ENCODE data around the gene TMEM125.

TMEM125 gene

DNA sequence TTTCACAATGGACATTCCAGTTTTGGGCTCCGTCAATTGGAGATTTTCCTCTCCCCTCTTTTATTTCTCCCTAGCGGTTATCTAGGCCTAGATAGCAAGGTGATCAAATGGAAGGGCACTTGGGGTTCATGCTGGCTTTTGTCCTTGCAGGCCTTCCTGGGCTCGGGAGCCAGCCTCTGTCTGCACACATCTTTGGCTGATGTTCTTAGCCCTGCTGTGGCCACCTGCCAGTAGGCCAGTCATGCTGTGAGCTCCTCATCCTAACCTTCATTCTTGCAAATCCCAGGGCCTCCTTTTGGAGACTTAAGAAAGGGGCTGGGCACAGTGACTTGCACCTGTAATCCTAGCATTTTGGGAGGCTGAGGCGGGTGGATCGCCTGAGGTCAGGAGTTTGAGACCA, 44.5 kb downstream of the TMEM125 start:
- H3K27ac ChIP-seq = no peak overlapping the region
- TF ChIP-seq CTCF (IDR thresholded peaks at IDR 0.05) = no peak
- TF ChIP-seq ZFX (IDR thresholded peaks at IDR 0.05; ENCODE audit: borderline replicate concordance) = no peak

DNA sequence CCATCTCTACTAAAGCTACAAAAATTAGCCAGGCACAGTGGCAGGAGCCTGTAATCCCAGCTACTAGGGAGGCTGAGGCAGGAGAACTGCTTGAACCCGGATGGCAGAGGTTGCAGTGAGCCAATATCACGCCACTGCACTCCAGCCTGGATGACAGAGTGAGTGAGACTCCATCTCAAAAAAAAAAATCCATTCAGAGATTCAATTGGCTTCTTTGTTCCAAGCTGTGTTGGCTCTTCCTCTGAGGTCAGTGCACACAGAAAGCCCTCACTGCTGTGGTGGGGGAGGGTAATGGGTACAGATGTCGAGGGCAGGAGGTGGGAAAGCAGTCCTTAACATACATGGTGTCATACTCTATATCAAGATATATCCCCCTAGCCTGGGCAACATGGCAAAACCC, 45.7 kb downstream of the TMEM125 start:
- no peak overlapping the region for H3K27ac ChIP-seq
- TF ChIP-seq ZFX (IDR thresholded peaks at IDR 0.05; ENCODE audit: borderline replicate concordance) (no peak), CTCF (IDR thresholded peaks at IDR 0.05) (no peak)

DNA sequence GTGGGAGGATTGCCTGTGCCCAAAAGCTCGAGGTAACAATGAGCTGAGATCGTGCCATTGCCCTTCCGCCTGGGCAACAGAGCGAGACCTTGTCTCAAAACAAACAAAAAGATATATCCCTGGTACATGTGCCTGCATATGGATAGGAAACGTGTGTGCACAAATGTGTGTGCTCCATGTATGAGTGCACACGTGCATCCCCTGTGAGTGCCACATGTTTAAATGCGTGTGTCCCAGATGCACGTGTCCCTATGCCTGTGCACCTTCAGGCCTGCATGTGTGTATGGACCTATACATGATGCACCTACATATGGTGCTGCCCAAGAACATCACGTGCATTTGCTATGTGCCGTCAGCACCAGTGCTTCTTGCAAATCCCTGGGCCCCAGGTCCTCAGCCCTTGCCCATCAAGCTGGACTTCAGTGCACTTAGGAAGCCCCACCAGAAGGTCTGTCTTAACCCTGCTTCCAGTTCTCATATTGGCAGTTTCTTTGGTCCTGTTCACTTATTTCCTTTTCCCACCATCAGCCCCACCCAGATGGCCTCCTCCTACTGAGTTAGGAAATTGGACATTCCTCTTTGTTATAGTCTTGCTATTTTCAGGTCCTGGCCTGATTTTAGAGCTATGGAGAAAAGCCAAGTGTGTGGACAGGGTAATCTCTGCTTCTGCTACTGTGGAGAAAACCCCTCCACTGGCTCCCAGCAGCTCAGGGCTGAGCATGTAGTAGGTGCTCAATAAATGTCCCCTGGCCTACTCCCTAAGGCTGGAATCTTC, 46.4 kb downstream of the TMEM125 start:
- no peak overlapping the region for H3K27ac ChIP-seq
- TF ChIP-seq CTCF (IDR thresholded peaks at IDR 0.05) (no peak), ZFX (IDR thresholded peaks at IDR 0.05; ENCODE audit: borderline replicate concordance) (no peak)

DNA sequence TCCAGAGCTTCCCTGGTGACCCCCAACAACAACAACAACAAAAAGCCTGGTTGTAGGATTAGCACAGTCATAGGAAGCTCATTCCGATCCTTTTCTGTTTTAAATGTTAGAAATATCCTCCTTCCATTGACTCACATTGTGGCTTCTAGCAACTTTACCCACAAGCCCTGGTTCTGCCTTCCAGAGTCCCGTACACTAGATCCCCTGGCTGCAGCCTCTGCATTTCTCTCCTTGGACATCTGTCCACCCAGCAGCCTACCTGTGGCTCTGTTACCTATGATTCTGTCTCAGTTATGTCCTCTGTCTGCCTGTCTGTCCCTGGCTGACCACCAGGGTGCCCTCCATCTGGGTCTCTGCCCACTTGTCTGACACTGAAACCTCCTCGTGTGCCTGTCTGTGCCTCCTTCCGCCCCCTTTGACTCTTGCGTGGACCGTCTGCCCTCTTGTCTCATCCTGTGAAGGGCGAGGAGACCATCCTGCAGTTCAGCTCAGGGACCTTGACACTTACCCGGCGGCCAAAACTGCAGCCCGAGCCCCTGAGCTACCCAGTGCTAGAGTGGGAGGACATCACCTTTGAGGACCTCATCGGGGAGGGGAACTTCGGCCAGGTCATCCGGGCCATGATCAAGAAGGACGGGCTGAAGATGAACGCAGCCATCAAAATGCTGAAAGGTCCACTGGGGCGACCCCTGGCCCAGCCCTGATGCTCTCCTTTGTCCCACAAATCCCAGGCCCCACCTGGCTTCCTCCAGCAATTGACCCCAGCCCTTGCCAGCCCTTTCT, 47.1 kb downstream of the TMEM125 start:
- TF ChIP-seq ZFX (IDR thresholded peaks at IDR 0.05; ENCODE audit: borderline replicate concordance) (no peak), CTCF (IDR thresholded peaks at IDR 0.05) (no peak)
- H3K27ac ChIP-seq = no peak overlapping the region

DNA sequence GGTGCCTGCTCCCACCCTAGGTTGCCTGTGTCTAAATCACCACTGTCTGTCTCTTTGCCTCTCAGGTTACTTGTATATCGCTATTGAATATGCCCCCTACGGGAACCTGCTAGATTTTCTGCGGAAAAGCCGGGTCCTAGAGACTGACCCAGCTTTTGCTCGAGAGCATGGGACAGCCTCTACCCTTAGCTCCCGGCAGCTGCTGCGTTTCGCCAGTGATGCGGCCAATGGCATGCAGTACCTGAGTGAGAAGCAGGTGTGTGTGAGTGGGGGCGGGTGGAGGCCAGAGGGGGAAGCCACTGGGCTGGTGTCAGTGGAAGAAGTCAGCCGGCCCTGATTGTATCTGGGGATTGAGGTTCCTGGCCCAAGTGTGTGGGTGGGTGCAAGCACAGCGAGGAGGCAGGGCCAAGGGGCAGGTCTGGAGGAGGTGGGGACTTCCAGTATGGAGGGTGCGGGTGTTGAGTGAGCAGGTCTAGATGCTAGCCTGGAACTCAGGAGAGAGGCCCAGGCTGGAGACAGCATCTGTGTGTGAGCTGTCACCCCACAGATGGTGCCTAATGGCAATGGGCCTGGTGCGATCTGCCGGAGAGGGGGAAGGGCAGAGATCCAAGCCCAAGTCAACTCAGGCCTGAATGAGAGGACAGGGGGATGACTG, 48.2 kb downstream of the TMEM125 start:
- TF ChIP-seq CTCF (IDR thresholded peaks at IDR 0.05) (no peak), ZFX (IDR thresholded peaks at IDR 0.05; ENCODE audit: borderline replicate concordance) (no peak)
- H3K27ac ChIP-seq = no peak overlapping the region

GRCh38 chr1:43318831-43319230, 49.0 kb downstream of the TMEM125 start:
- no peak overlapping the region for H3K27ac ChIP-seq
- TF ChIP-seq CTCF (IDR thresholded peaks at IDR 0.05) (no peak), ZFX (IDR thresholded peaks at IDR 0.05; ENCODE audit: borderline replicate concordance) (no peak)
